Measurements from ENCODE around the gene STK38L.

GRCh38 chr12:27344246-27344645 is 100.2 kb downstream of the STK38L start:
- TF ChIP-seq CTCF (IDR thresholded peaks at IDR 0.05) = no peak
- no peak for TF ChIP-seq POLR2A (IDR thresholded peaks at IDR 0.05)

Measured in adrenal gland (tissue), 5 donors.